HepG2 (cell line): ENCODE results near the gene COMMD4.
"Not testable (repeated sequence)": the region's sequence is repeated elsewhere in the genome, so short reads cannot be mapped to it uniquely, and the experiment has no call there.

ENCODE experiments used
- BCL3 ChIP-seq: sonication (generic); formaldehyde crosslinking; IDR thresholded peaks from 2 replicates; pipeline ENCODE4 v1.5.1; 2020; ENCODE audit warnings: mild to moderate bottlenecking, missing genetic modification reagents, moderate library complexity
- EZH2 ChIP-seq: conservative IDR thresholded peaks from 2 replicates; pipeline ENCODE4 v1.6.1; 2012; ENCODE audit warnings: mild to moderate bottlenecking, low read depth, low read length, moderate library complexity
- FOXM1 ChIP-seq: sonication (generic); formaldehyde crosslinking; IDR thresholded peaks from 2 replicates; pipeline ENCODE4 v1.5.0; 2020; ENCODE audit warnings: missing genetic modification reagents
- MAX ChIP-seq: IDR thresholded peaks from 2 replicates; pipeline ENCODE4 v1.6.1; 2012; ENCODE audit warnings: inconsistent platforms
- ZNF234 ChIP-seq: sonication (generic); formaldehyde crosslinking; conservative IDR thresholded peaks from 2 replicates; pipeline ENCODE4 v1.5.1; 2020; ENCODE audit warnings: mild to moderate bottlenecking, missing genetic modification reagents

- not testable (repeated sequence) for TF ChIP-seq MAX; FOXM1 (CRISPR knock-in tag); BCL3 (CRISPR knock-in tag); ZNF234 (CRISPR knock-in tag); EZH2
These were observed 13.4 kb downstream of the COMMD4 start for GRCh38 chr15:75349351-75349669.
